ENCODE data around the gene RHNO1.

The RHNO1 gene

GRCh38 chr12:2884810-2885209, 7.8 kb downstream of the RHNO1 start:
- no peak overlapping the region for H3K27ac ChIP-seq (ENCODE audit: low read depth, low read length)
- H4K20me1 ChIP-seq (ENCODE audit: control insufficient read depth, insufficient read depth, low read depth, low read length), result no peaks in the 10 kb centered on the region
- no peak overlapping the region; the same call in 1 of the 2 replicates for H3K4me2 ChIP-seq (ENCODE audit: low read length)
- peaks cover 51% of the 10 kb centered on the region for H3K79me2 ChIP-seq (ENCODE audit: control insufficient read depth, low read length)
- H3K9me2 ChIP-seq (replicated peaks; ENCODE audit: control insufficient read depth, low read length), result no peaks in the 10 kb centered on the region
- no peaks in the 10 kb centered on the region for H3K27me3 ChIP-seq (ENCODE audit: control insufficient read depth, low read length)
- TF ChIP-seq, protein P1, sequence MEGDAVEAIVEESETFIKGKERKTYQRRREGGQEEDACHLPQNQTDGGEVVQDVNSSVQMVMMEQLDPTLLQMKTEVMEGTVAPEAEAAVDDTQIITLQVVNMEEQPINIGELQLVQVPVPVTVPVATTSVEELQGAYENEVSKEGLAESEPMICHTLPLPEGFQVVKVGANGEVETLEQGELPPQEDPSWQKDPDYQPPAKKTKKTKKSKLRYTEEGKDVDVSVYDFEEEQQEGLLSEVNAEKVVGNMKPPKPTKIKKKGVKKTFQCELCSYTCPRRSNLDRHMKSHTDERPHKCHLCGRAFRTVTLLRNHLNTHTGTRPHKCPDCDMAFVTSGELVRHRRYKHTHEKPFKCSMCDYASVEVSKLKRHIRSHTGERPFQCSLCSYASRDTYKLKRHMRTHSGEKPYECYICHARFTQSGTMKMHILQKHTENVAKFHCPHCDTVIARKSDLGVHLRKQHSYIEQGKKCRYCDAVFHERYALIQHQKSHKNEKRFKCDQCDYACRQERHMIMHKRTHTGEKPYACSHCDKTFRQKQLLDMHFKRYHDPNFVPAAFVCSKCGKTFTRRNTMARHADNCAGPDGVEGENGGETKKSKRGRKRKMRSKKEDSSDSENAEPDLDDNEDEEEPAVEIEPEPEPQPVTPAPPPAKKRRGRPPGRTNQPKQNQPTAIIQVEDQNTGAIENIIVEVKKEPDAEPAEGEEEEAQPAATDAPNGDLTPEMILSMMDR (IDR thresholded peaks at IDR 0.05; ENCODE audit: low read depth, low read length, poor library complexity, severe bottlenecking), result no peak
- no peak for TF ChIP-seq EZH2phosphoT487 (IDR thresholded peaks at IDR 0.05; ENCODE audit: borderline replicate concordance, low read length)
- H3K9me3 ChIP-seq (ENCODE audit: control insufficient read depth, insufficient read depth, low read length), result no peaks in the 10 kb centered on the region
- peaks cover 10% of the 10 kb centered on the region for H3K4me1 ChIP-seq (ENCODE audit: control insufficient read depth, low read length)
- peaks cover 40% of the 10 kb centered on the region for H3K36me3 ChIP-seq (ENCODE audit: control insufficient read depth, low read length)
- H3F3A ChIP-seq (ENCODE audit: control insufficient read depth, insufficient read depth), result peaks cover 9% of the 10 kb centered on the region; the same call in 1 of the 2 replicates
- H3K4me3 ChIP-seq (ENCODE audit: low read length), result no peak overlapping the region

GRCh38 chr12:2886768-2887450, 9.9 kb downstream of the RHNO1 start:
- Histone ChIP-seq H3K36me3 (ENCODE audit: control insufficient read depth, low read length) (peaks cover 38% of the 10 kb centered on the region), H3K27ac (ENCODE audit: low read depth, low read length) (no peak overlapping the region), H4K20me1 (ENCODE audit: control insufficient read depth, insufficient read depth, low read depth, low read length) (no peaks in the 10 kb centered on the region), H3K27me3 (ENCODE audit: control insufficient read depth, low read length) (no peaks in the 10 kb centered on the region), H3K4me3 (ENCODE audit: low read length) (no peak overlapping the region), H3K4me1 (ENCODE audit: control insufficient read depth, low read length) (peaks cover 22% of the 10 kb centered on the region), H3F3A (ENCODE audit: control insufficient read depth, insufficient read depth) (peaks cover 9% of the 10 kb centered on the region; the same call in 1 of the 2 replicates), H3K9me2 (replicated peaks; ENCODE audit: control insufficient read depth, low read length) (no peaks in the 10 kb centered on the region), H3K79me2 (ENCODE audit: control insufficient read depth, low read length) (peaks cover 40% of the 10 kb centered on the region), H3K4me2 (ENCODE audit: low read length) (no peak overlapping the region), H3K9me3 (ENCODE audit: control insufficient read depth, insufficient read depth, low read length) (no peaks in the 10 kb centered on the region)
- TF ChIP-seq, protein P1 (IDR thresholded peaks at IDR 0.05; ENCODE audit: low read depth, low read length, poor library complexity, severe bottlenecking), result no peak

GRCh38 chr12:2890001-2890387, 13.0 kb downstream of the RHNO1 start:
- Histone ChIP-seq H3K27me3 (ENCODE audit: control insufficient read depth, low read length) (no peaks in the 10 kb centered on the region), H3K9me3 (ENCODE audit: control insufficient read depth, insufficient read depth, low read length) (no peaks in the 10 kb centered on the region), H3K36me3 (ENCODE audit: control insufficient read depth, low read length) (peaks cover 33% of the 10 kb centered on the region), H3K4me3 (ENCODE audit: low read length) (peak overlapping the region; percentile 84), H3F3A (ENCODE audit: control insufficient read depth, insufficient read depth) (peaks cover 12% of the 10 kb centered on the region; the same call in 1 of the 2 replicates), H3K4me2 (ENCODE audit: low read length) (peak overlapping the region; percentile 99), H3K9me2 (replicated peaks; ENCODE audit: control insufficient read depth, low read length) (no peaks in the 10 kb centered on the region), H3K27ac (ENCODE audit: low read depth, low read length) (peak overlapping the region; percentile 51), H3K79me2 (ENCODE audit: control insufficient read depth, low read length) (peaks cover 25% of the 10 kb centered on the region), H4K20me1 (ENCODE audit: control insufficient read depth, insufficient read depth, low read depth, low read length) (no peaks in the 10 kb centered on the region), H3K4me1 (ENCODE audit: control insufficient read depth, low read length) (peaks cover 21% of the 10 kb centered on the region)
- no peak for TF ChIP-seq EZH2phosphoT487 (IDR thresholded peaks at IDR 0.05; ENCODE audit: borderline replicate concordance, low read length)
- TF ChIP-seq, protein P1 (IDR thresholded peaks at IDR 0.05; ENCODE audit: low read depth, low read length, poor library complexity, severe bottlenecking), result no peak
